ENCODE data around the gene HCFC1R1. TPM values are rescaled to one million over a fixed set of nuclear protein-coding genes. Genes with fewer than 3 reads are reported as not detected.

HCFC1R1 gene
- total RNA-seq, 1 donor from 2014 or later, result 1.6 TPM

GRCh38 chr16:2987286-2987685, 36.5 kb downstream of the HCFC1R1 start:
- Histone ChIP-seq H3K4me2 (no peak overlapping the region), H4K20me1 (ENCODE audit: low read depth) (no peaks in the 10 kb centered on the region), H3K4me3 (no peak overlapping the region), H3K27ac (no peak overlapping the region), H3K4me1 (peaks cover 8% of the 10 kb centered on the region), H3K9me3 (ENCODE audit: low read depth) (no peaks in the 10 kb centered on the region), H3K27me3 (peaks cover 7% of the 10 kb centered on the region), H3K79me2 (ENCODE audit: low read depth) (no peaks in the 10 kb centered on the region), H3K9ac (peak overlapping the region; percentile 13), H3F3A (ENCODE audit: low read depth) (peaks cover 19% of the 10 kb centered on the region), H3K36me3 (no peaks in the 10 kb centered on the region), H2AFZ (replicated peaks) (no peak overlapping the region)
- H3K9me3 Mint-ChIP-seq, result no peaks in the 10 kb centered on the region
- peaks cover 5% of the 10 kb centered on the region for H3K27me3 Mint-ChIP-seq (ENCODE audit: insufficient read depth, low read depth)
- H3K36me3 Mint-ChIP-seq, result no peaks in the 10 kb centered on the region
- no peak overlapping the region for H3K27ac Mint-ChIP-seq
- TF ChIP-seq CTCF (IDR thresholded peaks at IDR 0.05), result no peak
- TF ChIP-seq EZH2phosphoT487 (IDR thresholded peaks at IDR 0.05), result no peak
- no peak for TF ChIP-seq EZH2 (IDR thresholded peaks at IDR 0.05)
- DNase-seq (ENCODE audit: low spot score), result no peak
- H3K4me1 Mint-ChIP-seq, result peaks cover 5% of the 10 kb centered on the region
- no peak overlapping the region for H3K4me3 Mint-ChIP-seq

- no peaks in the 10 kb centered on the region for H3K79me2 ChIP-seq (ENCODE audit: low read depth)
- peaks cover 25% of the 10 kb centered on the region for H3F3A ChIP-seq (ENCODE audit: low read depth)
- TF ChIP-seq CTCF (IDR thresholded peaks at IDR 0.05) (no peak), EZH2 (IDR thresholded peaks at IDR 0.05) (no peak), EZH2phosphoT487 (IDR thresholded peaks at IDR 0.05) (no peak)
- H3K9me3 ChIP-seq (ENCODE audit: low read depth), result no peaks in the 10 kb centered on the region
- H3K27me3 ChIP-seq, result peaks cover 7% of the 10 kb centered on the region
- Mint-ChIP-seq H3K9me3 (no peaks in the 10 kb centered on the region), H3K4me3 (no peak overlapping the region), H3K36me3 (no peaks in the 10 kb centered on the region), H3K27me3 (ENCODE audit: insufficient read depth, low read depth) (peaks cover 6% of the 10 kb centered on the region), H3K27ac (no peak overlapping the region), H3K4me1 (peaks cover 10% of the 10 kb centered on the region)
- H3K36me3 ChIP-seq, result no peaks in the 10 kb centered on the region
- H3K4me1 ChIP-seq, result peaks cover 14% of the 10 kb centered on the region
- no peaks in the 10 kb centered on the region for H4K20me1 ChIP-seq (ENCODE audit: low read depth)
- DNase-seq (ENCODE audit: low spot score), result no peak
- no peak overlapping the region for H3K4me3 ChIP-seq
- no peak overlapping the region for H3K27ac ChIP-seq
- no peak overlapping the region for H2AFZ ChIP-seq (replicated peaks)
- no peak overlapping the region for H3K9ac ChIP-seq
- H3K4me2 ChIP-seq, result no peak overlapping the region
Measured at GRCh38 chr16:2986623-2987188, 37.0 kb downstream of the HCFC1R1 start.

GRCh38 chr16:2985893-2986355, 37.8 kb downstream of the HCFC1R1 start:
- Histone ChIP-seq H3F3A (ENCODE audit: low read depth) (peaks cover 33% of the 10 kb centered on the region), H4K20me1 (ENCODE audit: low read depth) (no peaks in the 10 kb centered on the region), H3K9ac (no peak overlapping the region), H3K27me3 (peaks cover 7% of the 10 kb centered on the region), H3K9me3 (ENCODE audit: low read depth) (no peaks in the 10 kb centered on the region), H3K36me3 (no peaks in the 10 kb centered on the region), H3K4me3 (no peak overlapping the region), H3K27ac (no peak overlapping the region), H3K4me1 (peaks cover 22% of the 10 kb centered on the region), H3K4me2 (no peak overlapping the region), H3K79me2 (ENCODE audit: low read depth) (no peaks in the 10 kb centered on the region), H2AFZ (replicated peaks) (no peak overlapping the region)
- Mint-ChIP-seq H3K27ac (no peak overlapping the region), H3K4me1 (peaks cover 18% of the 10 kb centered on the region), H3K9me3 (no peaks in the 10 kb centered on the region), H3K27me3 (ENCODE audit: insufficient read depth, low read depth) (peaks cover 6% of the 10 kb centered on the region), H3K36me3 (no peaks in the 10 kb centered on the region), H3K4me3 (no peak overlapping the region)
- no peak for DNase-seq (ENCODE audit: low spot score)
- TF ChIP-seq CTCF (IDR thresholded peaks at IDR 0.05) (no peak), EZH2 (IDR thresholded peaks at IDR 0.05) (no peak), EZH2phosphoT487 (IDR thresholded peaks at IDR 0.05) (no peak)
